Transverse colon (tissue), 4 donors: Measurements from ENCODE around the gene RBBP8NL. TPM values are rescaled to one million over a fixed set of nuclear protein-coding genes. Genes with fewer than 3 reads are reported as not detected.

Source experiments
- DNase-seq: peaks from one replicate; pipeline ENCODE4 v3.0.0-alpha.2; 2019
- H3K27ac ChIP-seq, 4 donors: fragments of 200-600 bp; sonication (generic); 2 replicates each; pipeline ENCODE4 v1.5.1; 2016 to 2018; ENCODE audit warnings: inconsistent platforms in 4 of 4
- H3K27me3 ChIP-seq: fragments of 200-600 bp; sonication (generic); 2 replicates; pipeline ENCODE4 v1.5.1; 2017; ENCODE audit warnings: inconsistent platforms
- H3K36me3 ChIP-seq, 4 donors: fragments of 200-600 bp; sonication (generic); 2 replicates each; pipeline ENCODE4 v1.5.1; 2017 to 2019; ENCODE audit warnings: inconsistent platforms in 4 of 4
- H3K4me1 ChIP-seq, 4 donors: fragments of 200-600 bp; sonication (generic); 2 replicates each; pipeline ENCODE4 v1.5.1; 2017 to 2020; ENCODE audit warnings: inconsistent platforms in 4 of 4
- H3K4me3 ChIP-seq, 4 donors: fragments of 200-600 bp; sonication (generic); 1 replicate in 1 of 4; 2 replicates in 3 of 4; pipeline versions ENCODE4 v1.5.1 to v1.6.1; 2017 to 2019; ENCODE audit warnings: inconsistent platforms in 4 of 4
- H3K9me3 ChIP-seq, 2 donors: fragments of 200-600 bp; sonication (generic); 2 replicates each; pipeline ENCODE4 v1.5.1; 2017 to 2019; ENCODE audit warnings: inconsistent platforms in 2 of 2
- CTCF ChIP-seq, 5 experiments: fragments of 200-600 bp in 3 of 5; fragments of 450-650 bp in 2 of 5; sonication (generic) in 3 of 5; IDR thresholded peaks; 1 replicate in 2 of 5; 2 replicates in 3 of 5; pipeline ENCODE4 v1.5.1; 2016 to 2017; ENCODE audit warnings: antibody characterized with exemption in 5 of 5, inconsistent platforms in 3 of 5, mild to moderate bottlenecking in 2 of 5, moderate library complexity in 1 of 5
- EP300 ChIP-seq: sonication (generic); formaldehyde crosslinking; IDR thresholded peaks from one replicate; pipeline ENCODE4 v1.6.1; 2017; ENCODE audit warnings: antibody characterized with exemption, low read depth
- POLR2A ChIP-seq: fragments of 450-650 bp; IDR thresholded peaks from one replicate; pipeline ENCODE4 v1.6.1; 2016; ENCODE audit warnings: antibody characterized with exemption, mild to moderate bottlenecking, moderate library complexity
- POLR2AphosphoS5 ChIP-seq, 3 donors: sonication (generic); formaldehyde crosslinking; IDR thresholded peaks; one replicate each; pipeline ENCODE4 v1.6.1; 2016; ENCODE audit warnings: antibody characterized with exemption in 3 of 3
- WGBS, 2 donors: methylation state at CpG; one replicate each; pipeline ENCODE4 v1.1.5; 2018; ENCODE audit warnings: low coverage in 1 of 2; 5-methylcytosine and 5-hydroxymethylcytosine counted together
- in situ Hi-C, 4 donors: fragments of 200-750 bp; cut with MboI; loops; one replicate each; pipeline versions ENCODE4 v1.15.0 to v1.15.1; 2017; ENCODE audit warnings: low sequenced_read_pairs in 3 of 4, low pct_ligation_motif_present in 1 of 4, low pct_unique_long_range_greater_than_20kb in 1 of 4
- intact Hi-C: fragments of 100-400 bp; cut with DNase I; formaldehyde crosslinking; loops from one replicate; pipeline ENCODE4 v1.15.1; 2023; ENCODE audit warnings: low total_unique reads
- total RNA-seq, 4 donors: library from RNA; depleted of rRNA; stranded (reverse); fragments of >200 nt; gene quantifications; one replicate each; pipeline ENCODE4 v1.1.0, GENCODE V29; 2016

RBBP8NL gene
- total RNA-seq, 4 donors from 2014 or later: 0.75 to 9.4 (median 4.3) TPM

DNA sequence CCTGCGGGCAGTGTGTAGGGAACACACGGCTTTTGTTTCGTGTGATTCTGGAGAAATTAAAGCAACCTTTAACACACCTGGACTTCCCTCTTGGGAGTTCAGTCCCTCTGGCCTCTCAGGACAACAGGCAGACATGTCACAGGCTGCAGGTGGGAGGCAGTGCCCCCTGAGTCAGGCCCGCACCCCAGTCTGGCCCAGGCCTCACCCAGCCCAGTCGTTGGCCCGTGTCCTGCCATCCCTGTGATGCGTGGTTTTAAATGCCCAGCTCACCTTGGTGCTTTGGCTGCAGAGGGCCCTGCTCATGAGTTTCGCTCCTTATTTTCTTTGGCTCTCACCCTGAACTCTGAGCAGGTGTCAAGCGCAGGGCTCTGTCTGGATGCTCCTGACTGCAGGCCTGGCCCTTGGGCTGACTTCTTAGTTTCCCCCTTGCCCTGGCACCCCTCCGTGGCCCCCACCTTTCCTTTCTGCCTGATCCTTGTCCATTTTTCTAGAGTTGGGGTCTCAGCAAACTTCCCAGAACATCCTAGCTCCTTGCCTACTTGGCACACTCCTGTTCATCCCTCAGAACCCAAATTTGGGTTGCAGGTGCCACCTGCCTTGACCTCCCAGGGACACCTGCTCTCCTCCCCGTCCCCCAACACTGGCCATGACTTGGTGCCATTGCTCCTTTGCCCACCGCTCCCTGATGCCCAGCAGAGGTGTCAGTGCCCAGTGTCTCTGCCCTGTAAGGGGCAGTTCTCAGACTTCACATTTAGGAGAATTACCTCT is 18.1 kb downstream of the RBBP8NL start:
- H3K27me3 ChIP-seq: no peaks in the 10 kb centered on the region
- no peak for TF ChIP-seq EP300
- TF ChIP-seq CTCF (IDR thresholded peaks at IDR 0.05): no peak
- no peak for TF ChIP-seq POLR2AphosphoS5 (IDR thresholded peaks at IDR 0.05)
- TF ChIP-seq POLR2A: no peak
- peak overlapping the region; percentile 71 to 92 (median 83) for H3K27ac ChIP-seq
- H3K9me3 ChIP-seq: no peaks in the 10 kb centered on the region
- DNase-seq: no peak
- intact Hi-C loops (no loop called here), in situ Hi-C loops (no loop called here)
- peaks cover 38 to 76% (median 70%) of the 10 kb centered on the region in 4 donors for H3K4me1 ChIP-seq
- WGBS, 2 donors: 50 to 82% methylated on average over 1 to 12 of the region's 12 CpGs
- no peak overlapping the region for H3K4me3 ChIP-seq
- no peaks in the 10 kb centered on the region for H3K36me3 ChIP-seq

GRCh38 chr20:62408640-62409039 is 18.7 kb downstream of the RBBP8NL start:
- Histone ChIP-seq H3K4me3 (no peak overlapping the region), H3K27me3 (no peaks in the 10 kb centered on the region), H3K9me3 (no peaks in the 10 kb centered on the region), H3K36me3 (no peaks in the 10 kb centered on the region), H3K27ac (peak overlapping the region in 2 of 4 donors; percentile 68 to 92), H3K4me1 (peaks cover 32 to 70% (median 64%) of the 10 kb centered on the region in 4 donors)
- no peak for TF ChIP-seq CTCF (IDR thresholded peaks at IDR 0.05)
- no peak for TF ChIP-seq POLR2AphosphoS5 (IDR thresholded peaks at IDR 0.05)
- no peak for TF ChIP-seq POLR2A
- TF ChIP-seq EP300: no peak
- intact Hi-C loops (no loop called here), in situ Hi-C loops (no loop called here)
- DNase-seq: no peak
- WGBS, 2 donors: 85 to 100% methylated on average over 2 to 12 of the region's 12 CpGs

- no peaks in the 10 kb centered on the region for H3K27me3 ChIP-seq
- in situ Hi-C loops (no loop called here), intact Hi-C loops (no loop called here)
- H3K4me3 ChIP-seq: peak overlapping the region in 1 of 4 donors; percentile 58
- peaks cover 32 to 64% (median 58%) of the 10 kb centered on the region in 4 donors for H3K4me1 ChIP-seq
- no peak for DNase-seq
- 93% methylated on average over 15 of the region's 15 CpGs; no CpG with 5 or more reads in 1 of the 2 donors for WGBS, 2 donors
- no peak for TF ChIP-seq POLR2AphosphoS5 (IDR thresholded peaks at IDR 0.05)
- TF ChIP-seq CTCF (IDR thresholded peaks at IDR 0.05): no peak
- TF ChIP-seq POLR2A: no peak
- no peak for TF ChIP-seq EP300
- H3K9me3 ChIP-seq: no peaks in the 10 kb centered on the region
- H3K27ac ChIP-seq: peak overlapping the region; percentile 68 to 92 (median 80)
- H3K36me3 ChIP-seq: no peaks in the 10 kb centered on the region
Observed at GRCh38 chr20:62408055-62408454, 19.3 kb downstream of the RBBP8NL start.

- Histone ChIP-seq H3K36me3 (no peaks in the 10 kb centered on the region), H3K27me3 (no peaks in the 10 kb centered on the region), H3K9me3 (no peaks in the 10 kb centered on the region), H3K4me3 (peak within 1 kb of the TSS; percentile 71 to 83 (median 74)), H3K27ac (peak within 1 kb of the TSS; percentile 68 to 92 (median 80)), H3K4me1 (peaks cover 32 to 58% (median 54%) of the 10 kb centered on the region in 4 donors)
- peak in 4 of 5 experiments; percentile 10 to 70 (median 40) for TF ChIP-seq CTCF (IDR thresholded peaks at IDR 0.05)
- TF ChIP-seq EP300: no peak
- peak; percentile 23 to 62 (median 58) for TF ChIP-seq POLR2AphosphoS5 (IDR thresholded peaks at IDR 0.05)
- TF ChIP-seq POLR2A: peak; percentile 36
- WGBS, 2 donors: 4% methylated on average over 43 of the region's 73 CpGs; no CpG with 5 or more reads in 1 of the 2 donors
- peak; percentile 94 for DNase-seq
- in situ Hi-C loops: no loop called here
- intact Hi-C loops: no loop called here
Observed at GRCh38 chr20:62407221-62407992, 19.9 kb downstream of the RBBP8NL start, which contains the start of gene CABLES2. Gene CABLES2, minus strand, starts transcription at chr20:62407285. Its CDS starts 9 bp downstream, at chr20:62407276.
